HL-60 (cell line): Measurements from ENCODE around the gene CTIF.

Experiments
- CTCF ChIP-seq: IDR thresholded peaks from one replicate; pipeline ENCODE4 v1.5.1; 2011; ENCODE audit warnings: low read length, control low read depth, inconsistent platforms; ENCODE audit not compliant: insufficient read depth
- GABPA ChIP-seq: IDR thresholded peaks from 2 replicates; pipeline ENCODE4 v1.6.1; 2012; ENCODE audit warnings: low read depth

DNA sequence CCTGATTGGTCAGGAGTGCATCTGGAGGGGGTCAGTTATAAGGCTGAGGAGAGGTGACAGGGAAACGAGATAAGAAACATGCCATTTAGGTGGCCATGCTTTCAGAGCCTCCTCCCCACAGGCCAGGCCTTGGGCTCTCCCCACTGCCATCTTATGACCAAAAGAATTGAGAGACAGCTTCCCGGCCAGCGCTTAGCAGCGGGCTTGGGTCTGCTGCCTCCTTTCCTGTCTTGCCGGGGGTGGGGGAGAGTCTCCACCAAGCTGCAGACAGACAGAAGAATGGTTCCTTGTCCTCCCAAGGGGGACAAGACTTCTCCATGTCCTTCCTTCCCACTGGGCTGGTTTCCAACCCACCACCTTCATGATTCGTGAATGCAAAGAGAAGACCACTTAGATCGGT lies 240.6 kb downstream of the CTIF start:
- TF ChIP-seq CTCF, result no peak
- no peak for TF ChIP-seq GABPA
